Measurements from ENCODE around the gene GALNT14. TPM values are rescaled to one million over a fixed set of nuclear protein-coding genes. Genes with fewer than 3 reads are reported as not detected.

The GALNT14 gene
- total and polyA plus RNA-seq, 2 of the 8 experiments (the other 6 are each of a cell fraction or from before 2014, with no cell fraction given), result 13.0 to 13.7 TPM

GRCh38 chr2:31049916-31050588, 88.2 kb downstream of the GALNT14 start:
- no peaks in the 10 kb centered on the region for H3K36me3 ChIP-seq (ENCODE audit: control insufficient read depth in 2 of 4, insufficient read depth in 4 of 4, low read length in 3 of 4)
- no peak overlapping the region for H3K56ac ChIP-seq (replicated peaks; ENCODE audit: insufficient read length, low read depth, low read length)
- H3K4me1 ChIP-seq (replicated peaks in 1 of 4; ENCODE audit: control insufficient read depth in 3 of 4, insufficient read depth in 4 of 4, low read length in 3 of 4), result no peaks in the 10 kb centered on the region
- no peak overlapping the region for H2AK5ac ChIP-seq (ENCODE audit: low read depth, low read length)
- H3K14ac ChIP-seq (ENCODE audit: insufficient read length), result no peak overlapping the region
- H3K4ac ChIP-seq (replicated peaks; ENCODE audit: insufficient read length, low read depth, low read length), result no peak overlapping the region
- WGBS, 2 experiments (ENCODE audit: extremely low coverage in 1 of 2, insufficient coverage in 1 of 2, insufficient read length in 1 of 2, insufficient replicate concordance in 2 of 2, low coverage in 1 of 2, low lambda C conversion rate in 2 of 2, missing lambda C conversion rate in 1 of 2), result 73% methylated on average over 14 of the region's 14 CpGs; no CpG with 5 or more reads in 1 of the 2 experiments
- H4K5ac ChIP-seq (ENCODE audit: insufficient read length, low read depth, low read length), result no peak overlapping the region
- H3K23ac ChIP-seq (ENCODE audit: insufficient read length), result no peak overlapping the region
- no peaks in the 10 kb centered on the region for H4K20me1 ChIP-seq (replicated peaks in 1 of 2; ENCODE audit: control insufficient read depth in 1 of 2, insufficient read depth in 2 of 2, low read length in 2 of 2)
- H2BK15ac ChIP-seq (ENCODE audit: low read length), result no peak overlapping the region
- CTCF ChIA-PET (ENCODE audit: partially characterized antibody), result interaction anchor here (0.6 to 3.2 kb wide), 6 partner anchors 17 to 336 kb away, joined by 3 to 10 read pairs (median 6); no protein-coding TSS in a partner anchor
- POLR2A ChIA-PET (ENCODE audit: partially characterized antibody), result no interaction called here
- no peak overlapping the region for H3K27ac ChIP-seq (ENCODE audit: low read depth, low read length)
- no peak overlapping the region for H3K9ac ChIP-seq (replicated peaks in 1 of 4; ENCODE audit: extremely low read depth in 1 of 4, low read depth in 3 of 4, low read length in 3 of 4)
- H3K79me2 ChIP-seq (ENCODE audit: control insufficient read depth in 1 of 2, insufficient read depth in 2 of 2, low read length in 2 of 2), result no peaks in the 10 kb centered on the region
- no peaks in the 10 kb centered on the region for H3K27me3 ChIP-seq (replicated peaks in 1 of 4; ENCODE audit: control insufficient read depth in 3 of 4, extremely low read depth in 1 of 4, insufficient read depth in 3 of 4, low read length in 3 of 4)
- no peak overlapping the region for H2BK12ac ChIP-seq (ENCODE audit: low read depth, low read length)
- no peak overlapping the region for H3K4me2 ChIP-seq (ENCODE audit: insufficient read depth in 1 of 2, low read depth in 2 of 2, low read length in 2 of 2)
- H3K79me1 ChIP-seq (ENCODE audit: low read depth, low read length), result no peaks in the 10 kb centered on the region
- no peaks in the 10 kb centered on the region for H3K23me2 ChIP-seq (ENCODE audit: low read depth, low read length)
- DNase-seq (ENCODE audit: low read depth in 1 of 2, low spot score in 2 of 2) (no peak), FAIRE-seq (no peak)
- no peak overlapping the region for H2BK20ac ChIP-seq (ENCODE audit: low read length)
- no peak overlapping the region for H2AFZ ChIP-seq (ENCODE audit: low read length)
- H4K91ac ChIP-seq (replicated peaks; ENCODE audit: insufficient read length, low read length), result no peak overlapping the region
- H2BK120ac ChIP-seq (replicated peaks; ENCODE audit: low read depth, low read length), result no peak overlapping the region
- H3K9me3 ChIP-seq (ENCODE audit: insufficient read depth in 2 of 2, low read depth in 1 of 2, low read length in 1 of 2), result no peaks in the 10 kb centered on the region
- no peak overlapping the region for H2BK5ac ChIP-seq (ENCODE audit: low read depth, low read length)
- H4K8ac ChIP-seq (ENCODE audit: extremely low read depth, insufficient read depth, low read length), result no peak overlapping the region
- no peak overlapping the region for H3K4me3 ChIP-seq (ENCODE audit: extremely low read depth in 1 of 4, insufficient read depth in 2 of 4, low read depth in 3 of 4, low read length in 4 of 4)
- no peak overlapping the region for H3K18ac ChIP-seq (ENCODE audit: extremely low read depth, low read length)
- TF ChIP-seq POLR2AphosphoS5 (IDR thresholded peaks at IDR 0.05; ENCODE audit: low read depth, low read length), result no peak
- no peak for TF ChIP-seq CBX8 (IDR thresholded peaks at IDR 0.05; ENCODE audit: borderline replicate concordance, low read depth, low read length)
- no peak for TF ChIP-seq EZH2 (IDR thresholded peaks at IDR 0.05; ENCODE audit: low read depth, low read length, severe bottlenecking)
- no peak for TF ChIP-seq SAP30 (IDR thresholded peaks at IDR 0.05; ENCODE audit: insufficient read depth, insufficient replicate concordance, low read length)
- no peak for TF ChIP-seq MAFK (IDR thresholded peaks at IDR 0.05; ENCODE audit: low read depth, low read length)
- TF ChIP-seq USF2 (IDR thresholded peaks at IDR 0.05; ENCODE audit: low read length), result no peak
- TF ChIP-seq HDAC6 (IDR thresholded peaks at IDR 0.05; ENCODE audit: low read depth, low read length), result no peak
- no peak for TF ChIP-seq SRF (IDR thresholded peaks at IDR 0.05; ENCODE audit: low read depth, low read length)
- TF ChIP-seq BACH1 (IDR thresholded peaks at IDR 0.05; ENCODE audit: low read length), result no peak
- TF ChIP-seq ATF3 (IDR thresholded peaks at IDR 0.05; ENCODE audit: insufficient read depth, low read depth, low read length), result no peak
- TF ChIP-seq SIX5 (IDR thresholded peaks at IDR 0.05; ENCODE audit: low read depth, low read length), result no peak
- no peak for TF ChIP-seq KDM1A (IDR thresholded peaks at IDR 0.05; ENCODE audit: borderline replicate concordance, low read length)

All from H1 (cell line).